ENCODE results near the gene RAPSN.

The RAPSN gene

GRCh38 chr11:47418454-47419259 is 30.3 kb downstream of the RAPSN start:
- Histone ChIP-seq H3K4me3 (replicated peaks; ENCODE audit: low read depth, low read length) (no peak overlapping the region), H3K27me3 (replicated peaks; ENCODE audit: control insufficient read depth, insufficient read depth, low read length) (no peaks in the 10 kb centered on the region), H3K36me3 (ENCODE audit: control insufficient read depth, insufficient read depth, low read length) (peaks cover 43% of the 10 kb centered on the region)
- no peak for DNase-seq (ENCODE audit: extremely low read depth, insufficient read length)
- no peak for TF ChIP-seq CTCF (IDR thresholded peaks at IDR 0.05; ENCODE audit: insufficient read depth, low read length, poor library complexity, severe bottlenecking)

GRCh38 chr11:47417712-47418111 is 31.2 kb downstream of the RAPSN start:
- H3K36me3 ChIP-seq (ENCODE audit: control insufficient read depth, insufficient read depth, low read length) = peaks cover 40% of the 10 kb centered on the region
- no peak for DNase-seq (ENCODE audit: extremely low read depth, insufficient read length)

GRCh38 chr11:47415949-47416472 is 32.9 kb downstream of the RAPSN start:
- no peak for TF ChIP-seq CTCF (IDR thresholded peaks at IDR 0.05; ENCODE audit: insufficient read depth, low read length, poor library complexity, severe bottlenecking)
- DNase-seq (ENCODE audit: extremely low read depth, insufficient read length) = no peak
- Histone ChIP-seq H3K4me3 (replicated peaks; ENCODE audit: low read depth, low read length) (no peak overlapping the region), H3K36me3 (ENCODE audit: control insufficient read depth, insufficient read depth, low read length) (peaks cover 32% of the 10 kb centered on the region), H3K27me3 (replicated peaks; ENCODE audit: control insufficient read depth, insufficient read depth, low read length) (no peaks in the 10 kb centered on the region)

More at GRCh38 chr11:47417712-47418111, 31.2 kb downstream of the RAPSN start:
- no peak for TF ChIP-seq CTCF (IDR thresholded peaks at IDR 0.05; ENCODE audit: insufficient read depth, low read length, poor library complexity, severe bottlenecking)
- Histone ChIP-seq H3K27me3 (replicated peaks; ENCODE audit: control insufficient read depth, insufficient read depth, low read length) (no peaks in the 10 kb centered on the region), H3K4me3 (replicated peaks; ENCODE audit: low read depth, low read length) (no peak overlapping the region)

GRCh38 chr11:47415091-47415854 is 33.7 kb downstream of the RAPSN start:
- DNase-seq (ENCODE audit: extremely low read depth, insufficient read length) = no peak
- Histone ChIP-seq H3K36me3 (ENCODE audit: control insufficient read depth, insufficient read depth, low read length) (peaks cover 27% of the 10 kb centered on the region), H3K27me3 (replicated peaks; ENCODE audit: control insufficient read depth, insufficient read depth, low read length) (no peaks in the 10 kb centered on the region), H3K4me3 (replicated peaks; ENCODE audit: low read depth, low read length) (no peak overlapping the region)
- no peak for TF ChIP-seq CTCF (IDR thresholded peaks at IDR 0.05; ENCODE audit: insufficient read depth, low read length, poor library complexity, severe bottlenecking)

- no peak for DNase-seq (ENCODE audit: extremely low read depth, insufficient read length)
- Histone ChIP-seq H3K4me3 (replicated peaks; ENCODE audit: low read depth, low read length) (no peak overlapping the region), H3K27me3 (replicated peaks; ENCODE audit: control insufficient read depth, insufficient read depth, low read length) (no peaks in the 10 kb centered on the region), H3K36me3 (ENCODE audit: control insufficient read depth, insufficient read depth, low read length) (peaks cover 22% of the 10 kb centered on the region)
- no peak for TF ChIP-seq CTCF (IDR thresholded peaks at IDR 0.05; ENCODE audit: insufficient read depth, low read length, poor library complexity, severe bottlenecking)
Measured at GRCh38 chr11:47414685-47415070, 34.3 kb downstream of the RAPSN start.

Measured in GM06990 (cell line).